ENCODE measurements around the gene TBC1D8.
"Not testable (repeated sequence)": the region's sequence is repeated elsewhere in the genome, so short reads cannot be mapped to it uniquely, and the experiment has no call there.

DNA sequence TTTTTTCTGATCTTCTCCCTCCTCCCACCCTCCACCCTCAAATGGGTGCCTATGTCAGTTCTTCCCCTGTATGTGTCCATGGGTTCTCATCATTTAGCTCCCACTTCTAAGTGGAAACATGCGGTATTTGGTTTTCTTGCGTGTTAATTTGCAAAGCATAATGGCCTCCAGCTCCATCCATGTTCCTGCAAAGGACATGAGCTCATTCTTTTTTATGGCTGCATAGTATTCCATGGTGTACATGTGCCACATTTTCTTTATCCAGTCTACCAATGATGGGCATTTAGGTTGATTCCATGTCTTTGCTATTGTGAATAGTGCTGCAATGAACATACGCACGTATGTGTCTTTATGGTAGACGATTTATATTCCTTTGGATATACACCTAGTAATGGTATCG lies 100.3 kb downstream of the TBC1D8 start:
- not testable (repeated sequence) for TF ChIP-seq EZH2, CTCF, EZH2phosphoT487 (IDR thresholded peaks at IDR 0.05)

Measured in neural progenitor cell (in vitro differentiated cells).